ENCODE results near the gene PPP1R12A.
"Not testable (repeated sequence)": the region's sequence is repeated elsewhere in the genome, so short reads cannot be mapped to it uniquely, and the experiment has no call there.

PPP1R12A gene

GRCh38 chr12:79935021-79935623 is at the start of gene PPP1R12A:
PPP1R12A (minus strand) TSS chr12:79935097; CDS start chr12:79934931, 166 bp downstream.
- DNase-seq: peak; percentile 93 to 98

- no peak for DNase-seq
Observed at GRCh38 chr12:79983986-79984620, 49.2 kb upstream of the PPP1R12A start.

GRCh38 chr12:79983492-79983891 is 48.6 kb upstream of the PPP1R12A start:
- no peak for DNase-seq

- no peak for DNase-seq
Observed at GRCh38 chr12:79982086-79983062, 47.5 kb upstream of the PPP1R12A start.

- DNase-seq: no peak
Observed at GRCh38 chr12:79978692-79979091, 43.8 kb upstream of the PPP1R12A start.

GRCh38 chr12:79977856-79978460 is 43.1 kb upstream of the PPP1R12A start:
- DNase-seq: not testable (repeated sequence)

GRCh38 chr12:79975143-79975542 is 40.2 kb upstream of the PPP1R12A start:
- DNase-seq: no peak

GRCh38 chr12:79973801-79974200 is 38.9 kb upstream of the PPP1R12A start:
- no peak for DNase-seq

- no peak for DNase-seq
Observed at GRCh38 chr12:79964100-79964627, 29.3 kb upstream of the PPP1R12A start.

GRCh38 chr12:79961411-79961810 is 26.5 kb upstream of the PPP1R12A start:
- DNase-seq: no peak

GRCh38 chr12:79959484-79959883 is 24.6 kb upstream of the PPP1R12A start:
- no peak for DNase-seq

GRCh38 chr12:79956896-79957295 is 22.0 kb upstream of the PPP1R12A start:
- DNase-seq: no peak

GRCh38 chr12:79955561-79955960 is 20.7 kb upstream of the PPP1R12A start:
- DNase-seq: no peak

- no peak for DNase-seq
Observed at GRCh38 chr12:79954037-79954610, 19.2 kb upstream of the PPP1R12A start.

- no peak for DNase-seq
Observed at GRCh38 chr12:79949098-79949497, 14.2 kb upstream of the PPP1R12A start.

- DNase-seq: peak; percentile 64 to 72
Observed at GRCh38 chr12:79945433-79945832, 10.5 kb upstream of the PPP1R12A start.

GRCh38 chr12:79944565-79944964 is 9.7 kb upstream of the PPP1R12A start:
- no peak for DNase-seq

GRCh38 chr12:79942846-79943245 is 7.9 kb upstream of the PPP1R12A start:
- DNase-seq: not testable (repeated sequence)

- DNase-seq: no peak
Observed at GRCh38 chr12:79939728-79940310, 4.9 kb upstream of the PPP1R12A start.

GRCh38 chr12:79938843-79939242 is 3.9 kb upstream of the PPP1R12A start:
- no peak for DNase-seq

GRCh38 chr12:79936670-79937069 is 1.8 kb upstream of the PPP1R12A start:
- DNase-seq: peak in 1 of 2 experiments; percentile 6
